ENCODE results near the gene WFIKKN2. TPM values are rescaled to one million over a fixed set of nuclear protein-coding genes. Genes with fewer than 3 reads are reported as not detected.

WFIKKN2 gene
- total and polyA plus RNA-seq, 2 of the 13 experiments (the other 11 are each of a cell fraction or from before 2014, with no cell fraction given), result not detected

DNA sequence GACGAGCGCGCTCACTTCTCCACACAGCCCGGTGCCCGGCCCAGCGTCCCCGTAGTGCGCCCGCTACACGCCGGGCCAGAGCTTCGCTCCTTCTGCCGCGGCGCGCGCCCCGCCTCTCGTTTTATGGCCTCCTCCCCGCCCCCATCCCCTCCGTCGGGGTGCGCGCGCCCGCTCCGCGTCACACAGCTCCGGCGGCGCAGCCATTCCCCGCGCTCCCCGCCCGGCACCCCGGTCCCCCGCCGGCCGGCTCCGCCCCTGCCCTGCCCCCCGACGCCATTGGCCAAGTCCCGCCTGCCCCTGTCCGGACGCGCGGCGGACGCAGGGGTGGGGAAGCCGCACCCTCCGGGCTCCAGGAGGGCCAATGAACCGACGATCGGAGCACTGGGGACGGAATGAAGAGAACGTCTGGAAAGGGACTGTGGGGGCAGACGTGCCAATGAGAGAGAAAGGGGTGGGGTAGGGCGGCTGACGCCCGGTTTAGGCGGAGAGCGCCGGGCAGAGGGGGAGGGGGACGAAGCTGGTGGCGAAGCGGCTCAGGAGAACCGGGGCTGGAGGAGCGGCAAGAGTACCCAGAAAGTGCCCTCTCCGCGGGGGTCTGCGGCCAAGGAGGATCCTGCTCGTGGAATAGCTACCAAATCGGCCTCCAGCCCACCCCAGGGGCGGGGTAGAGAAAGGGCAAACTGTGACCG, 31.0 kb downstream of the WFIKKN2 start, which contains the start of gene TOB1 (continued):
- TF ChIP-seq, protein P1, sequence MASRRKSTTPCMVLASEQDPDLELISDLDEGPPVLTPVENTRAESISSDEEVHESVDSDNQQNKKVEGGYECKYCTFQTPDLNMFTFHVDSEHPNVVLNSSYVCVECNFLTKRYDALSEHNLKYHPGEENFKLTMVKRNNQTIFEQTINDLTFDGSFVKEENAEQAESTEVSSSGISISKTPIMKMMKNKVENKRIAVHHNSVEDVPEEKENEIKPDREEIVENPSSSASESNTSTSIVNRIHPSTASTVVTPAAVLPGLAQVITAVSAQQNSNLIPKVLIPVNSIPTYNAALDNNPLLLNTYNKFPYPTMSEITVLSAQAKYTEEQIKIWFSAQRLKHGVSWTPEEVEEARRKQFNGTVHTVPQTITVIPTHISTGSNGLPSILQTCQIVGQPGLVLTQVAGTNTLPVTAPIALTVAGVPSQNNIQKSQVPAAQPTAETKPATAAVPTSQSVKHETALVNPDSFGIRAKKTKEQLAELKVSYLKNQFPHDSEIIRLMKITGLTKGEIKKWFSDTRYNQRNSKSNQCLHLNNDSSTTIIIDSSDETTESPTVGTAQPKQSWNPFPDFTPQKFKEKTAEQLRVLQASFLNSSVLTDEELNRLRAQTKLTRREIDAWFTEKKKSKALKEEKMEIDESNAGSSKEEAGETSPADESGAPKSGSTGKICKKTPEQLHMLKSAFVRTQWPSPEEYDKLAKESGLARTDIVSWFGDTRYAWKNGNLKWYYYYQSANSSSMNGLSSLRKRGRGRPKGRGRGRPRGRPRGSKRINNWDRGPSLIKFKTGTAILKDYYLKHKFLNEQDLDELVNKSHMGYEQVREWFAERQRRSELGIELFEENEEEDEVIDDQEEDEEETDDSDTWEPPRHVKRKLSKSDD (CRISPR knock-in tag; IDR thresholded peaks at IDR 0.05; ENCODE audit: low read depth), result peak; percentile 80; the same call in 1 of the 2 replicates
- TF ChIP-seq, protein P2, sequence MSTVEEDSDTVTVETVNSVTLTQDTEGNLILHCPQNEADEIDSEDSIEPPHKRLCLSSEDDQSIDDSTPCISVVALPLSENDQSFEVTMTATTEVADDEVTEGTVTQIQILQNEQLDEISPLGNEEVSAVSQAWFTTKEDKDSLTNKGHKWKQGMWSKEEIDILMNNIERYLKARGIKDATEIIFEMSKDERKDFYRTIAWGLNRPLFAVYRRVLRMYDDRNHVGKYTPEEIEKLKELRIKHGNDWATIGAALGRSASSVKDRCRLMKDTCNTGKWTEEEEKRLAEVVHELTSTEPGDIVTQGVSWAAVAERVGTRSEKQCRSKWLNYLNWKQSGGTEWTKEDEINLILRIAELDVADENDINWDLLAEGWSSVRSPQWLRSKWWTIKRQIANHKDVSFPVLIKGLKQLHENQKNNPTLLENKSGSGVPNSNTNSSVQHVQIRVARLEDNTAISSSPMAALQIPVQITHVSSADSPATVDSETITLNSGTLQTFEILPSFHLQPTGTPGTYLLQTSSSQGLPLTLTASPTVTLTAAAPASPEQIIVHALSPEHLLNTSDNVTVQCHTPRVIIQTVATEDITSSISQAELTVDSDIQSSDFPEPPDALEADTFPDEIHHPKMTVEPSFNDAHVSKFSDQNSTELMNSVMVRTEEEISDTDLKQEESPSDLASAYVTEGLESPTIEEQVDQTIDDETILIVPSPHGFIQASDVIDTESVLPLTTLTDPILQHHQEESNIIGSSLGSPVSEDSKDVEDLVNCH (CRISPR knock-in tag; IDR thresholded peaks at IDR 0.05), result 0 out of 2 replicates have a peak, but pooled peaks have one; percentile 24
- TF ChIP-seq POLR2AphosphoS5 (IDR thresholded peaks at IDR 0.05; ENCODE audit: low read depth, low read length) (peak; percentile 98), ZNF562 (CRISPR knock-in tag; IDR thresholded peaks at IDR 0.05; ENCODE audit: borderline replicate concordance) (no peak), ZNF143 (CRISPR knock-in tag; IDR thresholded peaks at IDR 0.05) (peak; percentile 50; the same call in 1 of the 2 replicates), PLRG1 (conservative IDR thresholded peaks at IDR 0.05) (no peak)
- TF ChIP-seq, protein P3, sequence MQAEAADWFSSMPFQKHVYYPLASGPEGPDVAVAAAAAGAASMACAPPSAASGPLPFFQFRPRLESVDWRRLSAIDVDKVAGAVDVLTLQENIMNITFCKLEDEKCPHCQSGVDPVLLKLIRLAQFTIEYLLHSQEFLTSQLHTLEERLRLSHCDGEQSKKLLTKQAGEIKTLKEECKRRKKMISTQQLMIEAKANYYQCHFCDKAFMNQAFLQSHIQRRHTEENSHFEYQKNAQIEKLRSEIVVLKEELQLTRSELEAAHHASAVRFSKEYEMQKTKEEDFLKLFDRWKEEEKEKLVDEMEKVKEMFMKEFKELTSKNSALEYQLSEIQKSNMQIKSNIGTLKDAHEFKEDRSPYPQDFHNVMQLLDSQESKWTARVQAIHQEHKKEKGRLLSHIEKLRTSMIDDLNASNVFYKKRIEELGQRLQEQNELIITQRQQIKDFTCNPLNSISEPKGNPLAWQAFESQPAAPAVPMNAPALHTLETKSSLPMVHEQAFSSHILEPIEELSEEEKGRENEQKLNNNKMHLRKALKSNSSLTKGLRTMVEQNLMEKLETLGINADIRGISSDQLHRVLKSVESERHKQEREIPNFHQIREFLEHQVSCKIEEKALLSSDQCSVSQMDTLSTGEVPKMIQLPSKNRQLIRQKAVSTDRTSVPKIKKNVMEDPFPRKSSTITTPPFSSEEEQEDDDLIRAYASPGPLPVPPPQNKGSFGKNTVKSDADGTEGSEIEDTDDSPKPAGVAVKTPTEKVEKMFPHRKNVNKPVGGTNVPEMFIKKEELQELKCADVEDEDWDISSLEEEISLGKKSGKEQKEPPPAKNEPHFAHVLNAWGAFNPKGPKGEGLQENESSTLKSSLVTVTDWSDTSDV (CRISPR knock-in tag; IDR thresholded peaks at IDR 0.05), result peak; percentile 88
- TF ChIP-seq, protein P4, sequence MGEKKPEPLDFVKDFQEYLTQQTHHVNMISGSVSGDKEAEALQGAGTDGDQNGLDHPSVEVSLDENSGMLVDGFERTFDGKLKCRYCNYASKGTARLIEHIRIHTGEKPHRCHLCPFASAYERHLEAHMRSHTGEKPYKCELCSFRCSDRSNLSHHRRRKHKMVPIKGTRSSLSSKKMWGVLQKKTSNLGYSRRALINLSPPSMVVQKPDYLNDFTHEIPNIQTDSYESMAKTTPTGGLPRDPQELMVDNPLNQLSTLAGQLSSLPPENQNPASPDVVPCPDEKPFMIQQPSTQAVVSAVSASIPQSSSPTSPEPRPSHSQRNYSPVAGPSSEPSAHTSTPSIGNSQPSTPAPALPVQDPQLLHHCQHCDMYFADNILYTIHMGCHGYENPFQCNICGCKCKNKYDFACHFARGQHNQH (CRISPR knock-in tag; IDR thresholded peaks at IDR 0.05), result peak; percentile 94
- TF ChIP-seq, protein P5, sequence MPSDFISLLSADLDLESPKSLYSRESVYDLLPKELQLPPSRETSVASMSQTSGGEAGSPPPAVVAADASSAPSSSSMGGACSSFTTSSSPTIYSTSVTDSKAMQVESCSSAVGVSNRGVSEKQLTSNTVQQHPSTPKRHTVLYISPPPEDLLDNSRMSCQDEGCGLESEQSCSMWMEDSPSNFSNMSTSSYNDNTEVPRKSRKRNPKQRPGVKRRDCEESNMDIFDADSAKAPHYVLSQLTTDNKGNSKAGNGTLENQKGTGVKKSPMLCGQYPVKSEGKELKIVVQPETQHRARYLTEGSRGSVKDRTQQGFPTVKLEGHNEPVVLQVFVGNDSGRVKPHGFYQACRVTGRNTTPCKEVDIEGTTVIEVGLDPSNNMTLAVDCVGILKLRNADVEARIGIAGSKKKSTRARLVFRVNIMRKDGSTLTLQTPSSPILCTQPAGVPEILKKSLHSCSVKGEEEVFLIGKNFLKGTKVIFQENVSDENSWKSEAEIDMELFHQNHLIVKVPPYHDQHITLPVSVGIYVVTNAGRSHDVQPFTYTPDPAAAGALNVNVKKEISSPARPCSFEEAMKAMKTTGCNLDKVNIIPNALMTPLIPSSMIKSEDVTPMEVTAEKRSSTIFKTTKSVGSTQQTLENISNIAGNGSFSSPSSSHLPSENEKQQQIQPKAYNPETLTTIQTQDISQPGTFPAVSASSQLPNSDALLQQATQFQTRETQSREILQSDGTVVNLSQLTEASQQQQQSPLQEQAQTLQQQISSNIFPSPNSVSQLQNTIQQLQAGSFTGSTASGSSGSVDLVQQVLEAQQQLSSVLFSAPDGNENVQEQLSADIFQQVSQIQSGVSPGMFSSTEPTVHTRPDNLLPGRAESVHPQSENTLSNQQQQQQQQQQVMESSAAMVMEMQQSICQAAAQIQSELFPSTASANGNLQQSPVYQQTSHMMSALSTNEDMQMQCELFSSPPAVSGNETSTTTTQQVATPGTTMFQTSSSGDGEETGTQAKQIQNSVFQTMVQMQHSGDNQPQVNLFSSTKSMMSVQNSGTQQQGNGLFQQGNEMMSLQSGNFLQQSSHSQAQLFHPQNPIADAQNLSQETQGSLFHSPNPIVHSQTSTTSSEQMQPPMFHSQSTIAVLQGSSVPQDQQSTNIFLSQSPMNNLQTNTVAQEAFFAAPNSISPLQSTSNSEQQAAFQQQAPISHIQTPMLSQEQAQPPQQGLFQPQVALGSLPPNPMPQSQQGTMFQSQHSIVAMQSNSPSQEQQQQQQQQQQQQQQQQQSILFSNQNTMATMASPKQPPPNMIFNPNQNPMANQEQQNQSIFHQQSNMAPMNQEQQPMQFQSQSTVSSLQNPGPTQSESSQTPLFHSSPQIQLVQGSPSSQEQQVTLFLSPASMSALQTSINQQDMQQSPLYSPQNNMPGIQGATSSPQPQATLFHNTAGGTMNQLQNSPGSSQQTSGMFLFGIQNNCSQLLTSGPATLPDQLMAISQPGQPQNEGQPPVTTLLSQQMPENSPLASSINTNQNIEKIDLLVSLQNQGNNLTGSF (CRISPR knock-in tag; IDR thresholded peaks at IDR 0.05), result peak; percentile 98
